Body of pancreas (tissue), 4 donors: ENCODE results near the gene JOSD2. TPM values are rescaled to one million over a fixed set of nuclear protein-coding genes. Genes with fewer than 3 reads are reported as not detected.

Source experiments
- ATAC-seq: fragments of 150-250 bp; one replicate; pipeline ENCODE4 v1.9.1; 2016
- DNase-seq, 4 donors: peaks; one replicate each; pipeline ENCODE4 v3.0.0-alpha.2; 2019
- H3K27ac ChIP-seq, 4 donors: fragments of 200-600 bp; sonication (generic); 1 replicate in 3 of 4; 2 replicates in 1 of 4; pipeline versions ENCODE4 v1.5.1 to v1.6.1; 2016 to 2019; ENCODE audit warnings: mild to moderate bottlenecking in 1 of 4, mixed read lengths in 1 of 4, moderate library complexity in 1 of 4
- H3K27me3 ChIP-seq, 2 donors: fragments of 200-600 bp; sonication (generic); one replicate each; pipeline ENCODE4 v1.6.0; 2016; ENCODE audit warnings: mild to moderate bottlenecking in 1 of 2
- H3K36me3 ChIP-seq, 2 donors: fragments of 200-600 bp; sonication (generic); replicated peaks in 1 of 2; 2 replicates each; pipeline ENCODE4 v1.5.1; 2016; ENCODE audit warnings: low read depth in 2 of 2; ENCODE audit not compliant: insufficient read depth in 1 of 2
- H3K4me1 ChIP-seq: fragments of 200-600 bp; sonication (generic); one replicate; pipeline ENCODE4 v1.6.0; 2016
- H3K4me3 ChIP-seq, 2 donors: fragments of 200-600 bp; sonication (generic); 1 replicate in 1 of 2; 2 replicates in 1 of 2; pipeline ENCODE4 v1.5.1; 2016 to 2019
- H3K9me3 ChIP-seq, 3 donors: fragments of 200-600 bp; sonication (generic); 1 replicate in 2 of 3; 2 replicates in 1 of 3; pipeline ENCODE4 v1.5.1; 2016
- CTCF ChIP-seq, 7 experiments: fragments of 450-650 bp in 4 of 7; fragments of 200-600 bp in 3 of 7; sonication (generic) in 3 of 7; IDR thresholded peaks; one replicate each; pipeline ENCODE4 v1.5.1; 2016 to 2019; ENCODE audit warnings: antibody characterized with exemption in 7 of 7
- POLR2A ChIP-seq, 3 donors: fragments of 450-650 bp; IDR thresholded peaks; one replicate each; pipeline ENCODE4 v1.6.1; 2016; ENCODE audit warnings: antibody characterized with exemption in 3 of 3, mild to moderate bottlenecking in 2 of 3
- WGBS, 2 donors: methylation state at CpG; one replicate each; pipeline ENCODE4 v1.1.5; 2017; 5-methylcytosine and 5-hydroxymethylcytosine counted together
- intact Hi-C: fragments of 100-400 bp; cut with DNase I; formaldehyde crosslinking; loops from one replicate; pipeline ENCODE4 v1.15.1; 2023
- total RNA-seq, 2 donors: library from RNA; depleted of rRNA; stranded (reverse); fragments of >200 nt; gene quantifications; one replicate each; pipeline ENCODE4 v1.1.0, GENCODE V29; 2016

Gene JOSD2
- total RNA-seq, 2 donors from 2014 or later = 5.6 to 7.5 TPM

- Histone ChIP-seq H3K4me3 (no peak overlapping the region), H3K27me3 (peaks cover 0 to 11% of the 10 kb centered on the region in 2 donors), H3K9me3 (no peaks in the 10 kb centered on the region), H3K4me1 (no peaks in the 10 kb centered on the region), H3K36me3 (no peaks in the 10 kb centered on the region), H3K27ac (no peak overlapping the region)
- ATAC-seq (no peak), DNase-seq (no peak)
- TF ChIP-seq CTCF (IDR thresholded peaks at IDR 0.05) (no peak), POLR2A (IDR thresholded peaks at IDR 0.05) (no peak)
- intact Hi-C loops = loop anchor here (5.0 kb wide), 1 partner anchor 87 kb away; no protein-coding TSS in a partner anchor
- 33 to 84% methylated on average over 1 of the region's 1 CpG for WGBS, 2 donors
These were observed 51.4 kb downstream of the JOSD2 start for GRCh38 chr19:50459638-50460037.

DNA sequence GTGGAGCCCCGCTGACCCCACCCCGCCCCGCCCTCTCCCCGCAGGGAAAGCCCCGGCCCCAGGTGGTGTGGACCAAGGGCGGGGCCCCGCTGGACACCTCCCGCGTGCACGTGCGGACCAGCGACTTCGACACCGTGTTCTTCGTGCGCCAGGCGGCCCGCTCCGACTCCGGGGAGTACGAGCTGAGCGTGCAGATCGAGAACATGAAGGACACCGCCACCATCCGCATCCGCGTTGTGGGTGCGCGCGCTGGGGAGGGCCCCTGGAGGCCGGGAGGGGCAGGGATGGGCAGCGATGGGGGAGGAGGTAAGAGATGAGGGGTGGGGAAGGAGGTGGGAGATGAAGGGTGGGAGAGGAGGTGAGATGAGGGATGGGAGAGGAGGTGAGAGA, 51.9 kb downstream of the JOSD2 start:
- Histone ChIP-seq H3K36me3 (no peaks in the 10 kb centered on the region), H3K4me3 (no peak overlapping the region), H3K27ac (no peak overlapping the region), H3K4me1 (no peaks in the 10 kb centered on the region), H3K27me3 (peaks cover 0 to 11% of the 10 kb centered on the region in 2 donors), H3K9me3 (no peaks in the 10 kb centered on the region)
- intact Hi-C loops = no loop called here
- no peak for DNase-seq
- TF ChIP-seq POLR2A (IDR thresholded peaks at IDR 0.05) (no peak), CTCF (IDR thresholded peaks at IDR 0.05) (no peak)
- 56% methylated on average over 17 of the region's 32 CpGs; no CpG with 5 or more reads in 1 of the 2 donors for WGBS, 2 donors
- no peak for ATAC-seq

- TF ChIP-seq CTCF (IDR thresholded peaks at IDR 0.05) (no peak), POLR2A (IDR thresholded peaks at IDR 0.05) (no peak)
- WGBS, 2 donors = 34 to 41% methylated on average over 13 to 45 of the region's 50 CpGs
- DNase-seq = no peak
- Histone ChIP-seq H3K27ac (no peak overlapping the region), H3K36me3 (no peaks in the 10 kb centered on the region), H3K27me3 (peaks cover 0 to 11% of the 10 kb centered on the region in 2 donors), H3K4me3 (no peak overlapping the region), H3K4me1 (no peaks in the 10 kb centered on the region), H3K9me3 (no peaks in the 10 kb centered on the region)
- no peak for ATAC-seq
- intact Hi-C loops = no loop called here
These were observed 52.5 kb downstream of the JOSD2 start for GRCh38 chr19:50458396-50459066.

DNA sequence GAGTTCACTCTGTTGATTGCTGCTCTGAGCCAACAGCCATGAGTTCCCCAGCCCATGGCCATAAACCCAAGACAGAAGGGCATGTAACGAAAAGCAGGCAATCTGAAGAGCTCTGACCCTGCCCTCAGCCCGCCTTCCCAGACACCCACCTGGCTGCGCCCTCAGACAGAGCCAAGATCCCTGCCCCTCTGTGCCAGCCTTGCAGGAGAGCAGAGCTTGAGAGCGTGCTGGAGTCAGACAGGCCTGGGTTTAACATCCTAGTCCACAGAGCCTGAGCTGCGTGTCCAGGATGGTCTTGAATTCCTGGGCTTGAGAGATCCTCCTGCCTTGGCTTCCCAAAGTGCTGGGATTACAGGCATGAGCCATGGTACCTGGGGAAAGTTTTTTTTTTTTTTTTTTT, 53.7 kb downstream of the JOSD2 start:
- Histone ChIP-seq H3K4me3 (no peak overlapping the region), H3K27ac (no peak overlapping the region), H3K9me3 (no peaks in the 10 kb centered on the region), H3K27me3 (peaks cover 0 to 11% of the 10 kb centered on the region in 2 donors), H3K36me3 (no peaks in the 10 kb centered on the region), H3K4me1 (no peaks in the 10 kb centered on the region)
- TF ChIP-seq CTCF (IDR thresholded peaks at IDR 0.05) (no peak), POLR2A (IDR thresholded peaks at IDR 0.05) (no peak)
- DNase-seq (no peak), ATAC-seq (no peak)
- WGBS, 2 donors = 75% methylated on average over 5 of the region's 5 CpGs; no CpG with 5 or more reads in 1 of the 2 donors
- intact Hi-C loops = no loop called here

Other genes with a start within 250 kb of the JOSD2 start
- gene KCNC3, start 181.8 kb downstream of the JOSD2 start, total RNA-seq = 1 to 10 TPM; 1.8 to 6.3 TPM
- 1 to 10 TPM; 1.8 to 2.3 TPM for gene NAPSA, start 145.6 kb downstream of the JOSD2 start, total RNA-seq
- 10 to 100 TPM; 43.2 to 50.1 TPM for gene NR1H2, start 134.7 kb downstream of the JOSD2 start, total RNA-seq
- 10 to 100 TPM; 13.2 to 13.8 TPM for gene POLD1, start 126.8 kb downstream of the JOSD2 start, total RNA-seq
- gene SPIB, start 92.3 kb downstream of the JOSD2 start, total RNA-seq = 1 to 10 TPM in 1 of 2 donors, not detected in 1; 6.9 TPM
- not detected for gene MYBPC2, start 78.3 kb downstream of the JOSD2 start, total RNA-seq
- gene EMC10, start 34.7 kb downstream of the JOSD2 start, total RNA-seq = 10 to 100 TPM; 60.3 to 68.0 TPM
- gene GARIN5A, start 34.3 kb downstream of the JOSD2 start, total RNA-seq = 1 to 10 TPM in 1 of 2 donors, not detected in 1; 1.0 TPM
- not detected for gene ASPDH, start 2.7 kb upstream of the JOSD2 start, total RNA-seq
- 10 to 100 TPM in 1 of 2 donors, under 1 TPM in 1; 0.26 to 10.5 TPM for gene LRRC4B, start 57.2 kb upstream of the JOSD2 start, total RNA-seq
- under 1 TPM; 0.33 to 0.52 TPM for gene SYT3, start 128.7 kb upstream of the JOSD2 start, total RNA-seq
- gene C19orf81, start 138.3 kb upstream of the JOSD2 start, total RNA-seq = not detected
- gene SHANK1, start 208.6 kb upstream of the JOSD2 start, total RNA-seq = 1 to 10 TPM in 1 of 2 donors, under 1 TPM in 1; 0.26 to 2.3 TPM
- 10 to 100 TPM in 1 of 2 donors, 1 to 10 TPM in 1; 5.2 to 24.1 TPM for gene CLEC11A, start 212.2 kb upstream of the JOSD2 start, total RNA-seq